Eye (tissue), 1 donor: Measurements from ENCODE around the gene PHKG2.

Experiments used
- DNase-seq: peaks from one replicate; pipeline ENCODE4 v3.0.0-alpha.2; 2015

PHKG2 gene

GRCh38 chr16:30728899-30729672 lies 19.1 kb upstream of the PHKG2 start:
- no peak for DNase-seq

GRCh38 chr16:30731411-30731810 lies 16.8 kb upstream of the PHKG2 start:
- no peak for DNase-seq

- DNase-seq, result no peak
Observed at GRCh38 chr16:30736995-30737793, 11.0 kb upstream of the PHKG2 start.

GRCh38 chr16:30737794-30738648 lies 10.2 kb upstream of the PHKG2 start:
- DNase-seq, result no peak

GRCh38 chr16:30738984-30739951 lies 9.0 kb upstream of the PHKG2 start:
- DNase-seq, result no peak

GRCh38 chr16:30740364-30741251 lies 7.6 kb upstream of the PHKG2 start:
- peak; percentile 25 for DNase-seq

GRCh38 chr16:30741461-30741914 lies 6.7 kb upstream of the PHKG2 start:
- DNase-seq, result peak; percentile 16

GRCh38 chr16:30743716-30744115 lies 4.5 kb upstream of the PHKG2 start:
- no peak for DNase-seq

GRCh38 chr16:30744183-30744582 lies 4.0 kb upstream of the PHKG2 start:
- no peak for DNase-seq

- no peak for DNase-seq
Observed at GRCh38 chr16:30745082-30745481, 3.1 kb upstream of the PHKG2 start.

- DNase-seq, result no peak
Observed at GRCh38 chr16:30746638-30747175, 1.5 kb upstream of the PHKG2 start.

GRCh38 chr16:30747331-30747730 lies 894 bp upstream of the PHKG2 start:
- peak; percentile 2 for DNase-seq

- peak; percentile 41 for DNase-seq
Observed at GRCh38 chr16:30748634-30749445, 615 bp downstream of the PHKG2 start.

GRCh38 chr16:30750201-30750600 lies 2.0 kb downstream of the PHKG2 start:
- no peak for DNase-seq

- DNase-seq, result no peak
Observed at GRCh38 chr16:30750876-30751465, 2.7 kb downstream of the PHKG2 start.

GRCh38 chr16:30753596-30753995 lies 5.4 kb downstream of the PHKG2 start:
- DNase-seq, result no peak

- no peak for DNase-seq
Observed at GRCh38 chr16:30755955-30756780, 7.9 kb downstream of the PHKG2 start.

- no peak for DNase-seq
Observed at GRCh38 chr16:30756781-30757100, 8.5 kb downstream of the PHKG2 start.
